Progenitor cell of endocrine pancreas (in vitro differentiated cells): ENCODE results near the gene TMC8. TPM values are rescaled to one million over a fixed set of nuclear protein-coding genes. Genes with fewer than 3 reads are reported as not detected.

Experiments
- DNase-seq: peaks from one replicate; pipeline ENCODE4 v3.0.0; 2021; ENCODE audit warnings: low spot score; ENCODE audit not compliant: unreplicated experiment
- H3K27ac Mint-ChIP-seq: 2 replicates; pipeline ENCODE4 v1.8.0; 2021; ENCODE audit warnings: mild to moderate bottlenecking, moderate library complexity, mixed read lengths
- H3K27me3 Mint-ChIP-seq: 2 replicates; pipeline ENCODE4 v1.8.0; 2021; ENCODE audit warnings: mixed read lengths
- H3K36me3 Mint-ChIP-seq: 2 replicates; pipeline ENCODE4 v1.8.0; 2022; ENCODE audit warnings: mixed read lengths; ENCODE audit not compliant: insufficient read depth
- H3K4me1 Mint-ChIP-seq: 2 replicates; pipeline ENCODE4 v1.8.0; 2021; ENCODE audit warnings: low read depth, mixed read lengths
- H3K4me3 Mint-ChIP-seq: 2 replicates; pipeline ENCODE4 v1.8.0; 2021; ENCODE audit warnings: low read depth, mild to moderate bottlenecking, moderate library complexity, mixed read lengths
- H3K9me3 Mint-ChIP-seq: 2 replicates; pipeline ENCODE4 v1.8.0; 2021; ENCODE audit warnings: low read depth, mixed read lengths
- CTCF ChIP-seq: fragments of 200-600 bp; sonication (generic); IDR thresholded peaks from one replicate; pipeline ENCODE4 v1.5.0; 2021; ENCODE audit warnings: antibody characterized with exemption, mild to moderate bottlenecking; ENCODE audit not compliant: unreplicated experiment
- total RNA-seq: library from RNA; stranded (reverse); gene quantifications from 2 replicates; pipeline ENCODE4 v1.2.1, GENCODE V29; 2021

The TMC8 gene
- total RNA-seq, 1 donor from 2014 or later = 0.12 TPM

- TF ChIP-seq CTCF = no peak
- Mint-ChIP-seq H3K4me3 (peak overlapping the region; percentile 82), H3K27ac (peak overlapping the region; percentile 83), H3K27me3 (no peaks in the 10 kb centered on the region), H3K9me3 (no peaks in the 10 kb centered on the region), H3K4me1 (peaks cover 14% of the 10 kb centered on the region), H3K36me3 (peaks cover 4% of the 10 kb centered on the region)
- DNase-seq = no peak
Observed at GRCh38 chr17:78185981-78186691, 55.6 kb downstream of the TMC8 start.

- no peaks in the 10 kb centered on the region for H3K9me3 Mint-ChIP-seq
- peak; percentile 95 for TF ChIP-seq CTCF
- peaks cover 14% of the 10 kb centered on the region for H3K4me1 Mint-ChIP-seq
- H3K27ac Mint-ChIP-seq = peak within 1 kb of the TSS; percentile 95
- H3K4me3 Mint-ChIP-seq = peak within 1 kb of the TSS; percentile 82
- DNase-seq = peak; percentile 99
- H3K36me3 Mint-ChIP-seq = peaks cover 4% of the 10 kb centered on the region
- no peaks in the 10 kb centered on the region for H3K27me3 Mint-ChIP-seq
Observed at GRCh38 chr17:78186692-78187595, 56.4 kb downstream of the TMC8 start, which contains the start of the genes AFMID and TK1. Gene AFMID (plus strand): TSS chr17:78187362. CDS start chr17:78187371, 9 bp downstream. Gene TK1 (minus strand): TSS chr17:78187052. CDS start chr17:78186994, 58 bp downstream.

Other genes with a start within 250 kb of the TMC8 start
- gene TNRC6C, start 172.1 kb upstream of the TMC8 start, total RNA-seq = 37.4 and 38.3 TPM in 2 replicates
- gene TMC6, start 2.0 kb upstream of the TMC8 start, total RNA-seq = 125 and 134 TPM in 2 replicates
- gene C17orf99, start 15.6 kb downstream of the TMC8 start, total RNA-seq = not detected in 2 replicates
- gene SYNGR2, start 37.8 kb downstream of the TMC8 start, total RNA-seq = 50.5 and 51.5 TPM in 2 replicates
- 27.9 and 29.1 TPM in 2 replicates for gene TK1, start 56.3 kb downstream of the TMC8 start, total RNA-seq
- gene AFMID, start 56.6 kb downstream of the TMC8 start, total RNA-seq = 26.5 and 27.9 TPM in 2 replicates
- gene BIRC5, start 83.5 kb downstream of the TMC8 start, total RNA-seq = 28.9 and 30.0 TPM in 2 replicates
- not detected in 2 replicates for gene TMEM235, start 100.9 kb downstream of the TMC8 start, total RNA-seq
- 5.4 and 5.8 TPM in 2 replicates for gene SOCS3, start 229.3 kb downstream of the TMC8 start, total RNA-seq
- gene PGS1, start 247.9 kb downstream of the TMC8 start, total RNA-seq = 66.1 and 67.1 TPM in 2 replicates